Coronary artery (tissue), 2 donors: ENCODE data around the gene DCAF15.
"Not testable (repeated sequence)": the region's sequence is repeated elsewhere in the genome, so short reads cannot be mapped to it uniquely, and the experiment has no call there.

ENCODE experiments used
- DNase-seq: peaks from one replicate; pipeline ENCODE4 v3.0.0-alpha.2; 2017; ENCODE audit warnings: low spot score
- H3K27ac ChIP-seq, 2 donors: fragments of 200-600 bp; sonication (generic); one replicate each; pipeline ENCODE4 v1.5.1; 2016 to 2019
- H3K4me3 ChIP-seq: fragments of 200-600 bp; sonication (generic); 2 replicates; pipeline ENCODE4 v1.5.1; 2016; ENCODE audit warnings: mild to moderate bottlenecking, moderate library complexity
- TF ChIP-seq, protein P1 (sequence below): fragments of 200-600 bp; sonication (generic); IDR thresholded peaks from one replicate; pipeline ENCODE4 v1.5.1; 2019; ENCODE audit warnings: antibody characterized with exemption

Gene DCAF15

DNA sequence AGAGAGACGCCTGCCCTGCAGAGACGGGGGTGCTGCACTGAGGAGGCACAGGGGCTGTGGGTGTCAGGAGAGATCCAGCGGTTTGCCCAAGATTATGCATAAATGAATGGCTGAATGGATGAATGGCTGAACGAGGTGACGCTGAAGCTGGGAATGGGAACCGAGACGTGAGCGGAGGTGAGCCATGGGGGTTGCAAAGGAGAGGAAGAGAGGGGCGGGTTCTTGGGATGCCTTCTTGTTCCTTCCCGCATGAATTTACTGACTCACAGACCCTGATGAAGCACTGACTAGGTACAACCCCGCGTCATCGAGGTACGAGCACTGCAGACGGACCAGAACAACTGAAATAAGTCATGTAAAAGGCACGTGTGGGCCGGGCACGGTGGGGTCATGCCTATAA lies 16.7 kb downstream of the DCAF15 start:
- Histone ChIP-seq H3K4me3 (no peak overlapping the region), H3K27ac (no peak overlapping the region)
- no peak for DNase-seq
- TF ChIP-seq, protein P1, sequence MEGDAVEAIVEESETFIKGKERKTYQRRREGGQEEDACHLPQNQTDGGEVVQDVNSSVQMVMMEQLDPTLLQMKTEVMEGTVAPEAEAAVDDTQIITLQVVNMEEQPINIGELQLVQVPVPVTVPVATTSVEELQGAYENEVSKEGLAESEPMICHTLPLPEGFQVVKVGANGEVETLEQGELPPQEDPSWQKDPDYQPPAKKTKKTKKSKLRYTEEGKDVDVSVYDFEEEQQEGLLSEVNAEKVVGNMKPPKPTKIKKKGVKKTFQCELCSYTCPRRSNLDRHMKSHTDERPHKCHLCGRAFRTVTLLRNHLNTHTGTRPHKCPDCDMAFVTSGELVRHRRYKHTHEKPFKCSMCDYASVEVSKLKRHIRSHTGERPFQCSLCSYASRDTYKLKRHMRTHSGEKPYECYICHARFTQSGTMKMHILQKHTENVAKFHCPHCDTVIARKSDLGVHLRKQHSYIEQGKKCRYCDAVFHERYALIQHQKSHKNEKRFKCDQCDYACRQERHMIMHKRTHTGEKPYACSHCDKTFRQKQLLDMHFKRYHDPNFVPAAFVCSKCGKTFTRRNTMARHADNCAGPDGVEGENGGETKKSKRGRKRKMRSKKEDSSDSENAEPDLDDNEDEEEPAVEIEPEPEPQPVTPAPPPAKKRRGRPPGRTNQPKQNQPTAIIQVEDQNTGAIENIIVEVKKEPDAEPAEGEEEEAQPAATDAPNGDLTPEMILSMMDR, result no peak

DNA sequence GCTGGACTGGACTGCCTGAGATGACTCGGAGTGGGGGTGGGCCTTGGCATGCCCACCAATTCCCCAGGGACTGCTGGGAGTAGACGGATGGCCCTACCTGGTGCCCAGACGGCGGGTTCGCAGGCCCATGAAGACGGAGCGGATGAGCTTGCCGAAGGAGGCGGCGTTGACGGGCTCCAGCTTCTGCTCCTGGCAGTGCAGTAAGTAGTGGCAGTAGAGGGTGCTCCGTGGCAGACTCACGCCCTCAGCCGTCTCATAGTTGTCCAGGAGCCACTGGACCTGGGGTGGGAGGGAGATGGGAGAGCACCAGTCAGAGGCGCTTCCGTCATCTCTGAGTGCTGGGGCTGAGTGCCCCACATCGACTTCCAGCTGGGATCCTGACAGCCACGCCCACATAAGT lies 17.6 kb downstream of the DCAF15 start:
- H3K27ac ChIP-seq, result no peak overlapping the region
- DNase-seq, result peak; percentile 71
- TF ChIP-seq, protein P1, result no peak
- H3K4me3 ChIP-seq, result no peak overlapping the region

DNA sequence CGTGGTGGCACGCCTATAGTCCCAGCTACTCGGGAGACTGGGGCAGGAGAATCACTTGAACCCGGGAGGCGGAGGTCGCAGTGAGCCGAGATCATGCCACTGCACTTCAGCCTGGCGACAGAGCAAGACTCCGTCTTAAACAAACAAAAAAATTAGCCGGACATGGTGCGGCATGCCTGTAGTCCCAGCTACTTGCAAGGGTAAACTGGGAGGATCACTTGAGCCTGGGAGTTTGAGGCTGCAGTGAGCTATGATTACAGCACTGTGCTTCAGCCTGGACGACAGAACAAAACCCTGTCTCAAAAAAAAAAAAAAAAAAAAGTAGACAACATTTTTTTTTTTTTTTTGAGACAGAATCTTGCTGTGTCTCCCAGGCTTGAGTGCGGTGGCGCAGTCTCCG lies 19.6 kb downstream of the DCAF15 start:
- DNase-seq, H3K4me3 ChIP-seq, H3K27ac ChIP-seq: not testable (repeated sequence)

DNA sequence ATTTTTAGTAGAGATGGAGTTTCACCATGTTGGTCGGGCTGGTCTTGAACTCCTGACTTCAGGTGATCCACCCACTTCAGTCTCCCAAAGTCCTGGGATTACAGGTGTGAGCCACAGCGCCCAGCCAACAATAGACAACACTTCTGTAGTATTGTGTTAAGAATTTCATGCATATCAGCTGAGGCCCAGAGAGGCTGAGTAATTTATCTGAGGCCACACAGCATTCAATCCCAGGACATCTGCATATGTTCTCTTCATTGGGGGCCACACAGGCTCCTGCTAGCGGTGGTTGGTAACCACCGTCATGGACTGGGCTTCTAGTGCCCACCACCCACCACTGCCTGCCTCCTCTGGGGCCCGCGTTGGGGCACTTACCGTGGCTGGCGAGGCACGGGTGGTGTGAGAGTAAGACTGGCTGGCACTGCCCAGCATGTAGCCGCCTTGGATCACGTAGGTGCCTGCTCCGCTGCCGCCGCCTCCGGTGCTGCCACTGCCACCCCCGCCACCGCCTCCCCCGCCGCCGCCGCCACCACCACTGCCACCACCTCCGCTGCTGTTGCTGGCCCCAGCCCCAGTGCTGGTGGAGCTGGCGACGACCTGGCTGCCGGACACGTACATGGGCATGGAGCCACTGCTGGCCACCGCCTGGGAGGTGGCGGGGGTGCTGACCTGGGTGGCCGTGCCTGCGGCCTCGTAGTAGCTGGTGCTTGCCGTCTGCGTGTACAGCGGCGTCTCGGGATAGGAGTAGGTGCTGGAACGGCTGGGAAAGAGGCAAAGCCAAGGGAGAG lies 20.3 kb downstream of the DCAF15 start:
- Histone ChIP-seq H3K4me3 (no peak overlapping the region), H3K27ac (no peak overlapping the region)
- TF ChIP-seq, protein P1, result no peak
- DNase-seq, result no peak

DNA sequence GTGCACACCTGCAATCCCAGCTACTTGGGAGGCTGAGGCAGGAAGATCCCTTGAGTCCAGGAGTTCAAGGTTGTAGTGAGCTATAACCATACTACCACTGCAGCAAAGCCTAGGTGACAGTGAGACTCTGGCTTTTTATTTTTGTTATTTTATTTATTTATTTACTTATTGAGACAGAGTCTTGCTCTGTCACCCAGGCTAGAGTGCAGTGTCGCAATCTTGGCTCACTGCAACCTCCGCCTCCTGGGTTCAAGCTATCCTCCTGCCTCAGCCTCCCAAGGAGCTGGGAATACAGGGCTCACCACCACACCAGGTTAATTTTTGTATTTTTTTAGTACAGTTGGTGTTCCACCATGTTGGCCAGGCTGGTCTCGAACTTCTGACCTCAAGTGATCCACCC lies 21.2 kb downstream of the DCAF15 start:
- not testable (repeated sequence) for DNase-seq, H3K4me3 ChIP-seq, H3K27ac ChIP-seq

DNA sequence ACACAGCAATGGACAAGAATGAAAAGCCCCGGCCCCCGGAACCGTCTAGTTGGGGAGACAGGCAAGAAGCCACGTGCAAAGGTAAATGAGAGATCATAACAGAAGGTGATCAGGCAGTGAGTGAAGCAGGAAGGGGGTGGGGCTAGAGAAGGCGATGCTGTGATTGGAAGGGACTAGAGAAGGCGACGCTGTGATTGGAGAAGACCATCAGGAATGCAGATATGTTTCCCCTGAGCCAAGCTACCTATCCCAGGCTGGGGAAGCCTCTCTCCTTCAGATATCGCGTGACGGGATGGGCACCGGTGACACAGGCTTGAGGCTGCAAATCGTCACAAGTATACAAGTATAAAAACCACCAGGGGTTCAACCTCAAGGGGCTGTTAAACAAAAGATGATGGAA lies 21.8 kb downstream of the DCAF15 start:
- TF ChIP-seq, protein P1, result no peak
- no peak overlapping the region for H3K4me3 ChIP-seq
- H3K27ac ChIP-seq, result no peak overlapping the region
- DNase-seq, result no peak

DNA sequence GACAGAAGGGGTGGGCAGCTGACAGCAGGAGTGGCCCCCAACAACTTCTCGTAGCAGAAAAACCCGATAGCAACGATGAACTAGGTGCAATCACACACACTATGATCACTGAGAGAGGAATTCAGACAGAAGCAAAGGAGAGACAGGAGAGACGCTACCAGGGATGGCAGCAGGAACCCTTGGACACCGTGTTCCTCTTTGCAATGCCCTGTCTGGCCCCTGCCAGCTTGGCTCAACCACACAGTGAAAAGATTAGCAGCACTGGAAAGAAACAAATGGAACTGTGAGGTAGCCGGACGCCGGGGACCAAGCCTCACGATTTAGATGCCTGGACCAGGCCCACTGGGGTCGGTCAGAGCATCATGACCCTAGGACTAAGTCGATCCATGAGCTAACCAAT lies 23.6 kb downstream of the DCAF15 start:
- no peak overlapping the region for H3K27ac ChIP-seq
- no peak for DNase-seq
- TF ChIP-seq, protein P1, result no peak
- H3K4me3 ChIP-seq, result no peak overlapping the region

DNA sequence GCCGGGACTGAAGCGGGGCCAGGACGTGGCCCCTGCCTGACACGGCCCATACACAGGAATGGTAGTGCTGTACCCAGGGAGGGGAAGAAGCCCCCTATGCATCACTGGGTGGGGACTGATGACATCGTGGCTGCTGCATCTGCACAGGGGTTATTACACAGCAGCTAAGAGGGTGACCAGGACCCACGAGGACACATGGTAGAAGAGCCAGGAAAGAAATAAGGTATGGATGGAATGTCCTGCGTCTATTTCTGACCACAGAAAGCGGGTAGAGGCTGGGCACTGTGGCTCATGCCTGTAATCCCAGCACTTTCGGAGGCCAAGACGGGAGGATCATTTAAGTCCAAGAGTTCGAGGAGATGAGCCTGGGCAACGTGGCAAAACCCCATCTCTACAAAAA lies 24.1 kb downstream of the DCAF15 start:
- peak overlapping the region in 1 of 2 donors; percentile 35 for H3K27ac ChIP-seq
- DNase-seq, result no peak
- H3K4me3 ChIP-seq, result no peak overlapping the region
- TF ChIP-seq, protein P1, result no peak
